ENCODE results near the gene RNU5B-1. TPM values are rescaled to one million over a fixed set of nuclear protein-coding genes. Genes with fewer than 3 reads are reported as not detected.

Gene RNU5B-1
- total and polyA plus RNA-seq, 2 of the 8 experiments (the other 6 are each of a cell fraction or from before 2014, with no cell fraction given) = not detected

DNA sequence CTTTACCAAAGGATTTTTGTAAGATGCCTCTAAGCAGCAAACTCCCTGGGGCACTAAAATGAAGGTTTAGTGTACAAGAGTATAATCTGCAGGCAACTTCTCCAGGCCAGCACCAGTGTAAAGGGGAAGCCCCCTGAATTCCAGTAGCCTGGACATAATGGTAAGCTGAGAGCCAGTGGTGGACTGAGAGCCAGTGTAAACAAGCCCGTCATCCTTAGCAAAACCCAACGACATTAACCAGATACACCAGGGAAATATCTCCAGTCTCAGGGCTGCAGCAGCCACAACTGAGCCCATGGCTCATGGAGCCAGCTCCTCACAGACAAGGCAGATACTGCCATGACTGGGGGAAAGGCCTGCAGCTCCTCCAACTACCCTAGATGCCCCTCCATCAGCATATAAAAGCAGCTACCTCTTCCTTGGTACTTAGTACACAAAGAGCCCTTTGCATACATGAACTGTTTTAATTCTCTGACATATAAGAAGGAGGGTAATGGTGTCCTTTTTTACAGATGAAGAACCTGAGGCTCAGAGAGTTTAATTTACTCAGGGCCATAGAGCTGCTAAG lies 39.5 kb upstream of the RNU5B-1 start (continued):
- TF ChIP-seq NANOG (IDR thresholded peaks at IDR 0.05; ENCODE audit: insufficient read depth, low read depth, low read length, poor library complexity, severe bottlenecking) = no peak
- TF ChIP-seq BCL11A (IDR thresholded peaks at IDR 0.05; ENCODE audit: low read depth in 2 of 2, low read length in 2 of 2) = no peak
